SJSA1 (cell line): ENCODE measurements around the gene PDGFD. TPM values are rescaled to one million over a fixed set of nuclear protein-coding genes. Genes with fewer than 3 reads are reported as not detected.

ENCODE experiments used
- DNase-seq, 2 experiments: peaks; one replicate each; pipeline ENCODE4 v3.0.0-alpha.2; 2015 to 2020; ENCODE audit warnings: low spot score in 2 of 2, low read depth in 1 of 2
- H3K27ac ChIP-seq: fragments of 250-450 bp; sonication (Bioruptor Pico); 2 replicates; pipeline ENCODE4 v1.5.1; 2020; ENCODE audit warnings: mild to moderate bottlenecking, moderate library complexity
- H3K27me3 ChIP-seq: fragments of 250-450 bp; sonication (Bioruptor Pico); replicated peaks from 2 replicates; pipeline ENCODE4 v1.5.1; 2020; ENCODE audit warnings: mild to moderate bottlenecking, moderate library complexity
- H3K36me3 ChIP-seq: fragments of 250-450 bp; sonication (Bioruptor Pico); 2 replicates; pipeline ENCODE4 v1.5.1; 2020; ENCODE audit warnings: mild to moderate bottlenecking
- H3K4me1 ChIP-seq: fragments of 250-450 bp; sonication (Bioruptor Pico); replicated peaks from 2 replicates; pipeline ENCODE4 v1.6.1; 2021; ENCODE audit warnings: mild to moderate bottlenecking
- H3K4me3 ChIP-seq: fragments of 250-450 bp; sonication (Bioruptor Pico); 2 replicates; pipeline ENCODE4 v1.5.1; 2020; ENCODE audit warnings: mild to moderate bottlenecking
- H3K9me3 ChIP-seq: fragments of 250-450 bp; sonication (Bioruptor Pico); replicated peaks from 2 replicates; pipeline ENCODE4 v1.5.1; 2020; ENCODE audit warnings: mild to moderate bottlenecking
- total RNA-seq: library from RNA; depleted of rRNA; stranded (reverse); fragments of >200 nt; shearing (Covaris generic); gene quantifications from 2 replicates; pipeline ENCODE4 v1.2.3, GENCODE V29; 2014

PDGFD gene
- total RNA-seq, 1 experiment from 2014 or later = 6.6 TPM

DNA sequence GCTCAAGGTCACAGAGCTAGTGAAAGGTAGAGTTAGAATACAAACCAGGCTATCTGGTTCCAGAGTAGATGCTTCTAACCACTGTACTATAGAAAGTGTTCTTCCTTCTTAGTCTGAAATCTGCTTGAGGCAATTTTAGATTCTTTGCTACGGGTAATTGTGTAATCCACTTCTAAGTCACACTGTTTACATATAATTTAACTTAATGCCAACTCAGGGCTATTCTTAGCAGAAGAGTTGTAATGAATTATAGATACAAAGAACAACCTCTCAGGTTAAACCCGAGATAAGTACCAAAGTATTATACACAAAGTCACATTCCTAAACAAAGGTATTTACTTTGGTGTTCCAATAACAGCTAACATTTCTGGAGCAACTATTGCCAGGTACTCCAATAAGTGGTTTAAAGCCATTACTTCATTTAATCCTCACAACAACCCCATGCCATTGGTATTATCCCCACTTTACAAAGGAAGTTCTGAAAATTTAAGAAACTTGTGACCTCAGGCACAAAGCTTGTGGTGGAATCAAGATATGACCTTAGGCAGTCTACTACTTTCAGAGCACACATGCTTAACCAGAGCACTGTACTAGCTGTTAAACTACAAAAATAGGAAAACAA lies 158.6 kb downstream of the PDGFD start:
- DNase-seq = no peak
- Histone ChIP-seq H3K36me3 (no peaks in the 10 kb centered on the region), H3K4me1 (no peaks in the 10 kb centered on the region), H3K27ac (no peak overlapping the region), H3K9me3 (no peaks in the 10 kb centered on the region), H3K4me3 (no peak overlapping the region), H3K27me3 (no peaks in the 10 kb centered on the region)

DNA sequence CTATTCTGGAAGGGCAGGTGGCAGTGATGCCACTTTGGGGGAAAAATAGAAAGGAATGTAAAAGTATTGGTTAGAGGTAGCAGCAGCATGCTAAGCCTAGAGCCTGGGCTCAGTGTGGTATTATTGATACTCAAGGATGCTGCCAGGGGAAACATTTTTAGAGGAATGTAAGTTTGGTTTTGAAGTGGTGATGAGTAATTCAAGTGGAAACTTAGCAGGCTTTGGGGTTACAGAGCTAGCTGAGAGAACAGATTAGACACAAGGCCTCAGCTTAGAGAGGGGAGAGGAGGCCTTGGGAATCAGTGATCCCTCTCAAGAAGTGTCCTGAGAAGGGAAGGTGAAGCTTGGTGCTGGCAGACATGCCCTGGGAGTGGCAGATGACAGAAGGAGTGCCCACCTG lies 160.5 kb downstream of the PDGFD start:
- Histone ChIP-seq H3K36me3 (no peaks in the 10 kb centered on the region), H3K4me1 (no peaks in the 10 kb centered on the region), H3K27ac (no peak overlapping the region), H3K9me3 (no peaks in the 10 kb centered on the region), H3K4me3 (no peak overlapping the region), H3K27me3 (no peaks in the 10 kb centered on the region)
- no peak for DNase-seq

DNA sequence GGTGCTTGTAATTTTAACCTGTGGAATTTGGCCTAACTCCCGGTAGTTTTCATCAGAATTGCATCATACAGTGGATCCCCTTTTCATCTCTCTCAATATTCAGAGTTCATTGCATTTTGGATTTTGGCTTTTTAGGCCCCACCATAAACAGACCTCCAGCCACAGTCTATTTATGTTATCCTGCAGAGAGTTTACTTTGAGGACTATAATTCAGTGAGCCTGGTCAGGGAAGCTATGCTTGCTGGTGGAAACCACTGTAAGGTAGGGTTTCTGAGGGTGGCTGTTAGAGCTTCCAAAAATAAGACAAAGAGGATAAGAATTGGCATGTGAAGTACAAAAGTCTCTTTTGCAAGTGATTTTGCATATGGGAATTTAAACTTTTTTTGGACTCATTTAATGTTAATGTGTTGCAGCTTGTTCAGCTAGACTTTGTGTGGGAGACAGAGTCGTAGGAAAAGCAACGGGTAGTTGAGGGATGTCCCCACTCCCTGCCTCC lies 162.3 kb downstream of the PDGFD start:
- no peaks in the 10 kb centered on the region for H3K27me3 ChIP-seq
- no peak overlapping the region for H3K27ac ChIP-seq
- H3K9me3 ChIP-seq = no peaks in the 10 kb centered on the region
- H3K4me3 ChIP-seq = no peak overlapping the region
- H3K36me3 ChIP-seq = no peaks in the 10 kb centered on the region
- no peaks in the 10 kb centered on the region for H3K4me1 ChIP-seq
- no peak for DNase-seq

DNA sequence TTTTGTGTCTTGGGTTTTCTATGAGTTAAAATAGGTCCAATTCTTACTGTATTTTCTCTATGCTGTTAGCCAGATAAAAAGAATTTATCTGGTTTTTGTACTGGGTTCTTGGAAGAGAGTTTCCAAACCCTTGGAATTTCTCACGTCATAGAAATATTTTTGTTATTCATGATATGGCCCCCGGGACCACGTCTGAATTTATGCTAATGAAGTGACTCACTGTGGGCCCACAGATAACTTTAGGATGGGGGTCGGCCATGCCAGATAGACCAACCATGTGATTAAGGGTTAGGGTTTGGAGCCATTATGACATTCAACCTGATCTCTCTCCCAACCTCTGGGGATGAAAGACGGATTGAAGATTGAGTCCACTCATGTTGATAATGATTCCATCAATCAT lies 163.1 kb downstream of the PDGFD start:
- no peak for DNase-seq
- Histone ChIP-seq H3K27me3 (no peaks in the 10 kb centered on the region), H3K4me1 (no peaks in the 10 kb centered on the region), H3K9me3 (no peaks in the 10 kb centered on the region), H3K4me3 (no peak overlapping the region), H3K27ac (no peak overlapping the region), H3K36me3 (no peaks in the 10 kb centered on the region)

DNA sequence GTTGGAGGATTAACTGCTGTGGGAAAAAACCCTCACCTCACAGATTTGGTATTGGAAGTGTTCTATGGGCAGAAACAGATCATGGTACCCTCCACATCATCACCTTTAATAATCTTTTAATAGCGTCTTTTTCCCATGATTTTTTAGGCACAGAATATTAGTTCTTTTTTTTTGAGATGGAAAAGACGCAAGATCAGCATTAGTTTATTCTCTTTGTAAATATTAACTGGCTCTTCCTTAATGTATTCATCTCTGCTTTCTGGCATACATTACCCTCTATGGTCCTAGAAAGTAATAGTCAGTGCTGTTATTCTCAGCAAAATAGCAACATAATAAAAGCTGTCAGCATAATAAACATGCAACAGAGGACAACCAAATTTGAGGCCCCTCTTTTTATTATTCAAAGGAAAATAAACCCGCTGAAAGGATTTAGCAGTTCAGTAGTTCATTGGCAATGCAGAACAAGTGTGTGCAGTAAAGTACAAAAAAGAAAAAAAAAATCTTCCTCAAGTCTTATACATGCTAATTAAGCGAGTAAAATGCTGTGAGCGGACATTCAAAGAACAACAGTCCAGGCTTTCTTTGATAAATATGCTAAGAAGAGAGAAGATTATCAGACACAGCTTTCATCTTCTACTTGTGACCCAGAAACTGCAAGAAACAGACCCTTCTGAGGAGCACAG lies 165.0 kb downstream of the PDGFD start:
- Histone ChIP-seq H3K9me3 (no peaks in the 10 kb centered on the region), H3K27ac (no peak overlapping the region), H3K4me1 (no peaks in the 10 kb centered on the region), H3K36me3 (no peaks in the 10 kb centered on the region), H3K27me3 (no peaks in the 10 kb centered on the region), H3K4me3 (no peak overlapping the region)
- DNase-seq = no peak

DNA sequence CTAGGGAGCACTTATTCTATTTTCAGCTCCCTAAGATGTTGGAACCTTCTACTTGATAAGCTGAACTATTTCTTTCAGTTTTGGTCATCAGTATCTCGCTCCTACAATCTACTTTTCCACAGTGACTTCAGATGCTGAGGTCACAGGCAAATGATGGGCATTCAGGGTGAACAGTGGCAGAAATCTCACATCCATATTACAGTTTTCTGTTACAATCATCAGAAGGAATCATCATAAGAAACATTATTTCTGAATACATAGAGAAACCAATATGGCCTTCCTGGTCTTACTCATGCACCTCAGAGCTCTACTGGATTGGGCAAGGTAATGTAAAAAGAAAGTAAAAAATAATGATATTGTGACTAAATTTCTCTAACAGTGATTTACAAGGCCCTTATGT lies 166.9 kb downstream of the PDGFD start:
- H3K36me3 ChIP-seq = no peaks in the 10 kb centered on the region
- no peaks in the 10 kb centered on the region for H3K4me1 ChIP-seq
- no peaks in the 10 kb centered on the region for H3K27me3 ChIP-seq
- H3K9me3 ChIP-seq = no peaks in the 10 kb centered on the region
- no peak overlapping the region for H3K27ac ChIP-seq
- DNase-seq = no peak
- H3K4me3 ChIP-seq = no peak overlapping the region

DNA sequence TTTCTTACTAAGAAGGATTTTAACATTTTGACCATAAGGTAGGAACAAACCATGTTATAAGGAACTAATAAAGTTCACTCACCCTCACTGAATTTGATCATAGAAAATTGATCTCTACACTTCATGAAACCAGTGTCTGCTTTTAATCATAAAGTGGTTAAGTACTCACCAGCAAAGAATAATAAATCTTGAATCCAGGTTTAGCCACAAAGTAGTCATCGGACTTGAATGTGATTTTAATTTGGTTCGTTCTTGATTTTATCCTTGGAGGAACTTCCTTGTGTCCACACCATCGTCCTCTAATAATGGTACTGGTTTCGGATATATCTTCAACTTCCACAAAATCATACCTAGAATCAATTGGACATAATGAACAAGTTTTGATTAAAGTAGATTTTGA lies 168.1 kb downstream of the PDGFD start:
- Histone ChIP-seq H3K4me1 (no peaks in the 10 kb centered on the region), H3K27ac (no peak overlapping the region), H3K4me3 (no peak overlapping the region)

DNA sequence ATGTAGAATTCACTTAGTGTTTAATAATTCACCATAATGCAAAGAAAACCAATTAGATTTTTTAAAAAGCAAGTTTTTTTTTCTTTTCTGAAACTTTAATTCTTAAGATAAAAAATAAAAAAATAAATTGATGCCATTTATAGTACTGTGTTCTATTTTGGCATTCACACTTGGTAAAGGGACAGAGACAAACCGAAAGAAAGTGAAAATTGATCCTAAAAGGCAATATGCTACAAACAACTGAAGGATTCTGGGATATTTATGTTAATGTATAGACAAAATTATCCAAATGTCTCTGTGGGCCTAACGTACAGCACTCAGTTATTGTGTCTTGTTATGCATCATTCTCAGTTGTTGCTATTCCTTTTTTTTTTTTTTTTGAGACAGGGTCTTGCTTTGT lies 169.4 kb downstream of the PDGFD start:
- DNase-seq = no peak
- Histone ChIP-seq H3K27me3 (no peaks in the 10 kb centered on the region), H3K9me3 (no peaks in the 10 kb centered on the region), H3K27ac (no peak overlapping the region), H3K4me3 (no peak overlapping the region), H3K36me3 (no peaks in the 10 kb centered on the region), H3K4me1 (no peaks in the 10 kb centered on the region)

More for the DNA sequence above, 168.1 kb downstream of the PDGFD start:
- H3K27me3 ChIP-seq = no peaks in the 10 kb centered on the region
- no peaks in the 10 kb centered on the region for H3K36me3 ChIP-seq
- no peak for DNase-seq
- H3K9me3 ChIP-seq = no peaks in the 10 kb centered on the region

DNA sequence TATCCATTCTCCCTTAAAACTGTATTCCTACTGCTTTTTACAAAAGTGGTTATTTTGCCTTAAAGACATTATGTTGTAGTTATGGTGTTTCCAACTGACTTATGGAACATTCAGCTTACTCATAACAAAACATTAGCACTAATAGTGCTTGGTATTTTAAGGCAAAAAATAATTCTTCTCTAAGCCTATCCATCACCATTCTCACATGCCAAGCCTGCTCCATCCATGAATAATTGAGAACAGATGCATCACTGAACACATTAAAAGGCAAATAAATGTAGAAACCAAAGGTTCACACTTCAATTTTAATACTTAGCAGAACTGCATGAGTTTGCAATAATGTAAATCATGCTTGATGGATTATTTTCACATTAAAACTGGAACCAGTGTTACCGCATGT lies 169.9 kb downstream of the PDGFD start:
- Histone ChIP-seq H3K27me3 (no peaks in the 10 kb centered on the region), H3K9me3 (no peaks in the 10 kb centered on the region), H3K4me3 (no peak overlapping the region), H3K4me1 (no peaks in the 10 kb centered on the region), H3K27ac (no peak overlapping the region), H3K36me3 (no peaks in the 10 kb centered on the region)
- no peak for DNase-seq

DNA sequence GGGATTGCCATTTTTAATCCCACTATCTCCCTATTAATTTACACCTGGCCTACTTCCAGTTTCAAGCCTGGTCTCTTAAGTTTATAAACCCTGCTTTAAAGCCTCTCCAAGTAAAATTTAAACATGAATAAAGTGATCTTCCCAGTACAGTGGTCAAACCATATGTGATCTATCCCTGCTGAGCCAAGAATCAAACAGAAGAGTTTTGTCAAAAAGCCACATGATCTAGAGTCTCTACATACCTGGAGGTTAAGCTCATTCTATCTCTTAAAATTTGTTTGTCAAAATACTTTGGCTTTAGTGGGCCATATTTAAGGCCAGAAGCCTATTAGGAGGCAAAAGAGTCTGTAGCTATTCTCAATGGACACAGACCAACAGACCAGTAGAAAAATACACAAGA lies 170.4 kb downstream of the PDGFD start:
- Histone ChIP-seq H3K4me1 (no peaks in the 10 kb centered on the region), H3K36me3 (no peaks in the 10 kb centered on the region), H3K27me3 (no peaks in the 10 kb centered on the region), H3K4me3 (no peak overlapping the region), H3K27ac (no peak overlapping the region), H3K9me3 (no peaks in the 10 kb centered on the region)
- DNase-seq = no peak

DNA sequence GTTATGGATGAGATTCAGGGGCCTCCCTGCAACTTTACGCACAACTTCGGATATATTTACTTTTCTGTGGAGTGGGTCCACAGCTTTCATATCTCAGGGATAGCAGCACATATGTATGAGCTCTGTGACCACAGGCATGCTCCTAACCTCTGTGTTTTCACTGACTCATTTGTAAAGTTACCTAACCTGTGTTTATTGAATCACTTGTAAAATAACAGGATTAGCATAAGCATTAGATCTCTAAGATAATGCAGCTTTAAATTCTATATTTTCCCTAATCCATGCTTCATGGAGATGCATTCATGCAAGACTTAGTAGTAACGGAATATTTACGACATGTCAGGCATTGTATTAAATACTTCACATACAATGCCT lies 175.4 kb downstream of the PDGFD start:
- H3K9me3 ChIP-seq = no peaks in the 10 kb centered on the region
- H3K27ac ChIP-seq = no peak overlapping the region
- no peaks in the 10 kb centered on the region for H3K4me1 ChIP-seq
- H3K27me3 ChIP-seq = no peaks in the 10 kb centered on the region
- H3K36me3 ChIP-seq = no peaks in the 10 kb centered on the region
- peak in 1 of 2 experiments; percentile 1 for DNase-seq
- no peak overlapping the region for H3K4me3 ChIP-seq

DNA sequence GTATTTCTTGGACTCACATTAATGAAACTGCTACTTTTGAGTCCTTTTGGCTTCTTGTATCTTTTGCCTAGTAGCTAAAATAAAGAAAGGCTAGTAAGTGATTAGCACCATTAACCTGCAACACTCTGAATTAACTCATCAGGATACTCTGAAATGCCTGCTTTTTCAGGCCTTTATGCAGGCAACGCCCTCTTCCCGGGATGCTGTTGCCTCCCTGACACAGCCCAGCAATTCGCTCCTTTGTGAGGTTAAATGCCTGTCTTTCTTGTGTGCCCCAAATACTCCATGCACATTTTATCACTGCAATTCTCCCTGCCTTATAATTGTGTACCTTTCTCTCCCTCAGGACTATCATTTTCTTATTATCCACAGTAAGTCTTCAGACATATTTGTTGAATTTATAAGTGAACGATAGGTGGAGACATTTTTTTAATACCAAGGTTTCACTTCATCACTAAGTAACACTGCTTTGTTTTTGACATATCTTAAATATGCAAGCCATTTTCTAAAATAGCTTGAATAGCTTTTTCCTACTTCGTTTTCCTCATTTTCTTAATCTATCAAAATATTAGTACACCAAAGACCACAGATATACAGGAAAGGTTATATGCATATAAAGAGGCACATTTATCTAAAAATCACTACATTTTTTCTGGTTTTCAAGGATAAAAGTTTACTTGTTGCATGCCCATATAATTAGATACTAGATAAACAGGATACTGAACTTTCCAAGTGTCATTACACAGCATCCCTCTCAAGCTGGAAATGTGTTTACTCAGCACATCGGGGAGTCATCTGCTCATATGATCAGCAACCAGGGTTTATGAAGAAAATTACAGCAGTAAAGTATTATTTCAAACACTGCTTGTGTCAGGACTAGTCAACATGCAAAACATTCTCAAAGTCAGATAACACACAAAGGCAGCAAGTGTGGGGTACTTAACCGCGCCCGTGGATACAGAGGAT lies 176.0 kb downstream of the PDGFD start:
- H3K36me3 ChIP-seq = no peaks in the 10 kb centered on the region

DNA sequence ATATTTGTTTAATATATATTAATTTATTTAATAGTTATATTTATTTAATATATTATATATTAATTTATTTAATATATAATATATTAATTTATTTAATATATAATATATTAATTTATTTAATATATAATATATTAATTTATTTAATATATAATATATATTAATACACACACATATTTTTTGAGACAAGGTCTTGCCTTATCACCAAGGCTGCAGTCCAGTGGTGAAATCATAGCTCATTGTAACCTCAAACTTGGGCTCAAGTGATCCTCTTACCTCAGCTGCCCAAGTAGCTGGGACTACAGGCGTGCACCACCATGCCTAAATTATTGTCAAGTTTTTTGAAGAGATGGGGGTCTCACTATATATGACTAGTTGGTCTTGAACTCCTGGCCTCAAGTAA lies 178.9 kb downstream of the PDGFD start:
- H3K36me3 ChIP-seq = no peaks in the 10 kb centered on the region
- H3K9me3 ChIP-seq = no peaks in the 10 kb centered on the region
- DNase-seq = no peak
- no peaks in the 10 kb centered on the region for H3K27me3 ChIP-seq
- H3K4me1 ChIP-seq = no peaks in the 10 kb centered on the region
- no peak overlapping the region for H3K4me3 ChIP-seq
- no peak overlapping the region for H3K27ac ChIP-seq

More for the DNA sequence above, 176.0 kb downstream of the PDGFD start:
- Histone ChIP-seq H3K27me3 (no peaks in the 10 kb centered on the region), H3K4me3 (no peak overlapping the region), H3K4me1 (no peaks in the 10 kb centered on the region), H3K27ac (no peak overlapping the region), H3K9me3 (no peaks in the 10 kb centered on the region)
- no peak for DNase-seq

DNA sequence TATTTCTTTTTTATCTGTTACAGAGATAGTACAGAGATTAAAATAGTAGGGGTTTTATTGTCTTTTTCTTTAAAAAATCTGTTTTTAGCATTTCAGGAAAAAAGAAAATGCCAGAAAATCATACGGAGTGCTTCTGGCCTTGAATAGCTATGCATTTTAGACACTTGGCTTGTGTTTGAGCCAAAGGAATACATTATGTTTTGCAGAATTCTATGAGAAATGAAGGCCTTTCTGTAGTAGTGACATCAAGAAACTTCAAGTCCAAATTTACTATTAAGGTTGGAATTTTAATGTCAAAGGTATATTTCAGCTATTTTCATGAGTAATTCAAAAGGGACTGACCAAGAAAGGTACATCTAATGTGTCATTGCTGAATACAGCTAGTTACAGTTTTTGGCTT lies 183.8 kb downstream of the PDGFD start:
- Histone ChIP-seq H3K4me3 (no peak overlapping the region), H3K36me3 (no peaks in the 10 kb centered on the region), H3K9me3 (no peaks in the 10 kb centered on the region), H3K27me3 (no peaks in the 10 kb centered on the region), H3K27ac (no peak overlapping the region), H3K4me1 (no peaks in the 10 kb centered on the region)
- no peak for DNase-seq
